GF-D8 (cell line): ENCODE measurements around the gene ZNF471.

Experiments used
- DNase-seq: peaks from one replicate; lab custom pipeline; 2025; lab: John Stamatoyannopoulos, UW

The ZNF471 gene

DNA sequence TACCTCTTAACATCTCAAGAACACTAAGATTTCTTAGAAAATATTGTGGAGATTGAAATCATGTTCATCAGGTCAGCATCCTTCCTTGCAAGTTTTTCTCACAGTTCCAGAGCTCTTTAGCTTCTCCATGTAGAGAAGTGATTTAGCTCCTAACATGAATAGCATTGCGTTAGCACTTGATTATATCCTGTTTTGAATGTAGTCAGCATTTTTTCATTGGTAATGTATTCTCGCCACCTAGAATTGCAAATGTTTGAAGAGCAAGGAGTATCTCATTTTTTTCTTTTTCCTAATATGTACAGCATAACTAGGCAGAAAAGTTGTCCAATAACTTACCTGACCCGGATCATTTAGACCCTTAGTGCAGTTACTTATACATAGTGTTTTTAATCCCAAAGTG, 66.3 kb downstream of the ZNF471 start:
- DNase-seq: no peak

DNA sequence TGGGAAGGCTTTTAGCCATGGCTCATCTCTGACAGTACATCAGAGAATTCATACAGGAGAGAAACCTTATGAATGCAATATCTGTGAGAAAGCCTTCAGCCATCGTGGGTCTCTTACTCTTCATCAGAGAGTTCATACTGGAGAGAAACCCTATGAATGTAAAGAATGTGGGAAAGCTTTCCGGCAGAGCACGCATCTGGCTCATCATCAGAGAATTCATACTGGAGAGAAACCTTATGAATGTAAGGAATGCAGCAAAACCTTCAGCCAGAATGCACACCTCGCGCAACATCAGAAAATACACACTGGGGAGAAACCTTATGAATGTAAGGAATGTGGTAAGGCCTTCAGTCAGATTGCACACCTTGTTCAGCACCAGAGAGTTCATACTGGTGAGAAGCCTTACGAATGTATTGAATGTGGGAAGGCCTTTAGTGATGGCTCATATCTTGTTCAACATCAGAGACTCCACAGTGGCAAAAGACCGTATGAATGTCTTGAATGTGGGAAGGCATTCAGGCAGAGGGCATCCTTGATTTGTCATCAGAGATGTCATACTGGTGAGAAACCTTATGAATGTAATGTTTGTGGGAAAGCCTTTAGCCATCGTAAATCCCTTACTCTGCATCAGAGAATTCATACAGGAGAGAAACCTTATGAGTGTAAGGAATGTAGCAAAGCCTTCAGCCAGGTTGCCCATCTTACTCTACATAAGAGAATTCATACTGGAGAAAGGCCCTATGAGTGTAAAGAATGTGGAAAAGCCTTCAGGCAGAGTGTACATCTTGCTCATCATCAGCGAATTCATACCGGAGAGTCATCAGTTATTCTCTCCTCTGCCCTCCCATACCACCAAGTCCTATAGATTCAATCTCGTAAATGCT, 70.3 kb downstream of the ZNF471 start:
- DNase-seq: no peak
